ENCODE results near the gene PACSIN2.

The PACSIN2 gene

GRCh38 chr22:42909363-42910058, 105.4 kb downstream of the PACSIN2 start:
- DNase-seq (ENCODE audit: low read depth), result no peak
- no peak overlapping the region for H3K4me3 ChIP-seq (ENCODE audit: low read depth, low read length)
- TF ChIP-seq CTCF (IDR thresholded peaks at IDR 0.05; ENCODE audit: low read depth, low read length), result no peak
- TF ChIP-seq MYC (IDR thresholded peaks at IDR 0.05; ENCODE audit: low read depth, low read length), result no peak

GRCh38 chr22:42908374-42908746, 106.6 kb downstream of the PACSIN2 start:
- DNase-seq (ENCODE audit: low read depth), result no peak
- no peak overlapping the region for H3K4me3 ChIP-seq (ENCODE audit: low read depth, low read length)
- TF ChIP-seq CTCF (IDR thresholded peaks at IDR 0.05; ENCODE audit: low read depth, low read length), result no peak
- no peak for TF ChIP-seq POLR2A (IDR thresholded peaks at IDR 0.05; ENCODE audit: extremely low read depth, insufficient read length)
- no peak for TF ChIP-seq MAX (IDR thresholded peaks at IDR 0.05; ENCODE audit: low read depth, low read length)
- no peak for TF ChIP-seq MYC (IDR thresholded peaks at IDR 0.05; ENCODE audit: low read depth, low read length)

GRCh38 chr22:42907404-42908373, 107.3 kb downstream of the PACSIN2 start:
- DNase-seq (ENCODE audit: low read depth), result no peak
- TF ChIP-seq MYC (IDR thresholded peaks at IDR 0.05; ENCODE audit: low read depth, low read length) (no peak), POLR2A (IDR thresholded peaks at IDR 0.05; ENCODE audit: extremely low read depth, insufficient read length) (no peak), CTCF (IDR thresholded peaks at IDR 0.05; ENCODE audit: low read depth, low read length) (no peak), MAX (IDR thresholded peaks at IDR 0.05; ENCODE audit: low read depth, low read length) (no peak)

GRCh38 chr22:42906605-42907348, 108.2 kb downstream of the PACSIN2 start:
- TF ChIP-seq MYC (IDR thresholded peaks at IDR 0.05; ENCODE audit: low read depth, low read length), result no peak
- TF ChIP-seq MAX (IDR thresholded peaks at IDR 0.05; ENCODE audit: low read depth, low read length), result no peak
- TF ChIP-seq CTCF (IDR thresholded peaks at IDR 0.05; ENCODE audit: low read depth, low read length), result no peak
- DNase-seq (ENCODE audit: low read depth), result no peak
- H3K4me3 ChIP-seq (ENCODE audit: low read depth, low read length), result no peak overlapping the region

More at GRCh38 chr22:42907404-42908373, 107.3 kb downstream of the PACSIN2 start:
- H3K4me3 ChIP-seq (ENCODE audit: low read depth, low read length), result no peak overlapping the region

GRCh38 chr22:42905702-42906183, 109.2 kb downstream of the PACSIN2 start:
- no peak for TF ChIP-seq POLR2A (IDR thresholded peaks at IDR 0.05; ENCODE audit: extremely low read depth, insufficient read length)
- no peak for DNase-seq (ENCODE audit: low read depth)
- no peak overlapping the region for H3K4me3 ChIP-seq (ENCODE audit: low read depth, low read length)

- TF ChIP-seq POLR2A (IDR thresholded peaks at IDR 0.05; ENCODE audit: extremely low read depth, insufficient read length) (no peak), MYC (IDR thresholded peaks at IDR 0.05; ENCODE audit: low read depth, low read length) (no peak), CTCF (IDR thresholded peaks at IDR 0.05; ENCODE audit: low read depth, low read length) (no peak), MAX (IDR thresholded peaks at IDR 0.05; ENCODE audit: low read depth, low read length) (no peak)
- no peak for DNase-seq (ENCODE audit: low read depth)
- H3K4me3 ChIP-seq (ENCODE audit: low read depth, low read length), result no peak overlapping the region
These were observed 109.7 kb downstream of the PACSIN2 start for GRCh38 chr22:42905217-42905616.
